ENCODE data around the gene SHISA7. TPM values are rescaled to one million over a fixed set of nuclear protein-coding genes. Genes with fewer than 3 reads are reported as not detected.

SHISA7 gene
- not detected for total RNA-seq
- long read RNA-seq, result 0 reads

GRCh38 chr19:55443045-55443823 lies at the start of gene SHISA7:
SHISA7 (minus strand) TSS chr19:55443300; CDS start chr19:55442863, 437 bp downstream.
- intact Hi-C loops (cut with DNase I), result no loop called here

GRCh38 chr19:55492362-55492944 lies 49.4 kb upstream of the SHISA7 start:
- DNase-seq (no peak), ATAC-seq (no peak)
- intact Hi-C loops (cut with DNase I), result no loop called here

More at GRCh38 chr19:55443045-55443823, at the start of gene SHISA7:
- ATAC-seq (no peak), DNase-seq (no peak)

- peak; percentile 40 for DNase-seq
- intact Hi-C loops (cut with DNase I), result no loop called here
- no peak for ATAC-seq
These were observed 48.7 kb upstream of the SHISA7 start for GRCh38 chr19:55491546-55492360.

GRCh38 chr19:55490478-55491432 lies 47.7 kb upstream of the SHISA7 start:
- intact Hi-C loops (cut with DNase I), result no loop called here
- peak; percentile 48 for DNase-seq
- ATAC-seq, result no peak

- DNase-seq, result peak; percentile 46
- ATAC-seq, result no peak
- intact Hi-C loops (cut with DNase I), result no loop called here
These were observed 46.8 kb upstream of the SHISA7 start for GRCh38 chr19:55489711-55490477.

GRCh38 chr19:55488986-55489710 lies 46.0 kb upstream of the SHISA7 start:
- intact Hi-C loops (cut with DNase I), result no loop called here
- ATAC-seq, result no peak

GRCh38 chr19:55487924-55488687 lies 45.0 kb upstream of the SHISA7 start, which contains the start of gene SSC5D:
SSC5D (plus strand) TSS chr19:55488436; CDS start chr19:55488590, 154 bp downstream.
- peak; percentile 14 to 17 for ATAC-seq
- peak; percentile 59 for DNase-seq
- intact Hi-C loops (cut with DNase I), result no loop called here

More at GRCh38 chr19:55488986-55489710, 46.0 kb upstream of the SHISA7 start:
- DNase-seq, result peak; percentile 36

- DNase-seq, result peak; percentile 88
- intact Hi-C loops (cut with DNase I), result no loop called here
These were observed 44.1 kb upstream of the SHISA7 start for GRCh38 chr19:55486971-55487923.

GRCh38 chr19:55486043-55486970 lies 43.2 kb upstream of the SHISA7 start:
- DNase-seq (peak; percentile 48), ATAC-seq (peak in 1 of 2 donors; percentile 12)
- intact Hi-C loops (cut with DNase I), result no loop called here

More at GRCh38 chr19:55486971-55487923, 44.1 kb upstream of the SHISA7 start:
- ATAC-seq, result peak; percentile 55 to 73

GRCh38 chr19:55485439-55486011 lies 42.4 kb upstream of the SHISA7 start:
- intact Hi-C loops (cut with DNase I), result no loop called here
- DNase-seq, result peak; percentile 37
- no peak for ATAC-seq

- DNase-seq (peak; percentile 72), ATAC-seq (peak; percentile 41 to 43)
- intact Hi-C loops (cut with DNase I), result no loop called here
These were observed 41.7 kb upstream of the SHISA7 start, which contains the start of gene NAT14 for GRCh38 chr19:55484593-55485438. NAT14 (plus strand) TSS chr19:55485188; CDS start chr19:55485709, 521 bp downstream.

- intact Hi-C loops (cut with DNase I), result no loop called here
- no peak for DNase-seq
These were observed 40.8 kb upstream of the SHISA7 start for GRCh38 chr19:55483706-55484592.

More at GRCh38 chr19:55483706-55484592, 40.8 kb upstream of the SHISA7 start:
- ATAC-seq, result no peak
